MCF 10A (cell line): ENCODE results near the gene COL7A1. TPM values are rescaled to one million over a fixed set of nuclear protein-coding genes. Genes with fewer than 3 reads are reported as not detected.
"Not testable (repeated sequence)": the region's sequence is repeated elsewhere in the genome, so short reads cannot be mapped to it uniquely, and the experiment has no call there.

ENCODE experiments used
- BruUV-seq: library from RNA; stranded (reverse); fragments of 400-500 nt; replicated peaks from 2 replicates; lab custom pipeline; 2021; lab: Mats Ljungman, UMichigan
- CTCF ChIA-PET: fragments of 300-600 bp; sonication (Branson Sonifier 250); formaldehyde crosslinking; extraction: SDS; loops from one replicate; lab custom pipeline; 2021; ENCODE audit warnings: antibody characterized with exemption, inconsistent platforms; lab: Yijun Ruan, JAX
- POLR2A ChIA-PET: fragments of 300-600, 350-650 bp; sonication (Branson Sonifier 250); formaldehyde crosslinking; extraction: SDS; loops from one replicate; lab custom pipeline; 2020; ENCODE audit warnings: antibody characterized with exemption, inconsistent platforms; lab: Yijun Ruan, JAX
- DNase-seq: peaks from one replicate; pipeline ENCODE4 v3.0.0-alpha.2; 2018; ENCODE audit not compliant: unreplicated experiment
- H3K27ac Mint-ChIP-seq: one replicate; pipeline ENCODE4 v1.8.0; 2022; ENCODE audit warnings: mild to moderate bottlenecking, low read depth, mixed read lengths; ENCODE audit not compliant: unreplicated experiment
- H3K27me3 Mint-ChIP-seq: one replicate; pipeline ENCODE4 v1.8.0; 2022; ENCODE audit warnings: mixed read lengths; ENCODE audit not compliant: insufficient read depth, unreplicated experiment
- H3K36me3 Mint-ChIP-seq: one replicate; pipeline ENCODE4 v1.8.0; 2022; ENCODE audit warnings: mild to moderate bottlenecking, moderate library complexity, mixed read lengths; ENCODE audit not compliant: insufficient read depth, unreplicated experiment
- H3K4me1 Mint-ChIP-seq: one replicate; pipeline ENCODE4 v1.8.0; 2022; ENCODE audit warnings: mixed read lengths; ENCODE audit not compliant: insufficient read depth, unreplicated experiment
- H3K4me3 Mint-ChIP-seq: one replicate; pipeline ENCODE4 v1.8.0; 2022; ENCODE audit warnings: mild to moderate bottlenecking, moderate library complexity, mixed read lengths; ENCODE audit not compliant: unreplicated experiment
- H3K9me3 Mint-ChIP-seq: one replicate; pipeline ENCODE4 v1.8.0; 2022; ENCODE audit warnings: mixed read lengths; ENCODE audit not compliant: unreplicated experiment
- intact Hi-C: fragments of 100-400 bp; cut with micrococcal nuclease; formaldehyde crosslinking; loops from 2 replicates; pipeline ENCODE4 v1.14.1; 2022
- total RNA-seq: library from RNA; stranded (reverse); gene quantifications from 2 replicates; pipeline ENCODE4 v1.2.3, GENCODE V29; 2022
- TF ChIP-seq, protein P1 (sequence below): fragments of 200-600 bp; IDR thresholded peaks from one replicate; pipeline ENCODE4 v1.8.0; 2022; ENCODE audit warnings: antibody characterized with exemption, mild to moderate bottlenecking; ENCODE audit not compliant: unreplicated experiment

COL7A1 gene
- total RNA-seq, 1 experiment from 2014 or later: 60.5 TPM

GRCh38 chr3:48536116-48536515 lies 59.0 kb downstream of the COL7A1 start:
- no peaks in the 10 kb centered on the region for H3K27me3 Mint-ChIP-seq
- H3K36me3 Mint-ChIP-seq: peaks cover 21% of the 10 kb centered on the region
- H3K9me3 Mint-ChIP-seq: no peaks in the 10 kb centered on the region
- ChIA-PET POLR2A (no interaction called here), CTCF (interaction anchor here (0.6 to 1.9 kb wide), 4 partner anchors 8 to 100 kb away, joined by 3 to 9 read pairs (median 5); no protein-coding TSS in a partner anchor)
- H3K4me1 Mint-ChIP-seq: no peaks in the 10 kb centered on the region
- no peak for DNase-seq
- BruUV-seq: no TSS peak
- intact Hi-C loops: no loop called here
- no peak overlapping the region for H3K27ac Mint-ChIP-seq
- TF ChIP-seq, protein P1, sequence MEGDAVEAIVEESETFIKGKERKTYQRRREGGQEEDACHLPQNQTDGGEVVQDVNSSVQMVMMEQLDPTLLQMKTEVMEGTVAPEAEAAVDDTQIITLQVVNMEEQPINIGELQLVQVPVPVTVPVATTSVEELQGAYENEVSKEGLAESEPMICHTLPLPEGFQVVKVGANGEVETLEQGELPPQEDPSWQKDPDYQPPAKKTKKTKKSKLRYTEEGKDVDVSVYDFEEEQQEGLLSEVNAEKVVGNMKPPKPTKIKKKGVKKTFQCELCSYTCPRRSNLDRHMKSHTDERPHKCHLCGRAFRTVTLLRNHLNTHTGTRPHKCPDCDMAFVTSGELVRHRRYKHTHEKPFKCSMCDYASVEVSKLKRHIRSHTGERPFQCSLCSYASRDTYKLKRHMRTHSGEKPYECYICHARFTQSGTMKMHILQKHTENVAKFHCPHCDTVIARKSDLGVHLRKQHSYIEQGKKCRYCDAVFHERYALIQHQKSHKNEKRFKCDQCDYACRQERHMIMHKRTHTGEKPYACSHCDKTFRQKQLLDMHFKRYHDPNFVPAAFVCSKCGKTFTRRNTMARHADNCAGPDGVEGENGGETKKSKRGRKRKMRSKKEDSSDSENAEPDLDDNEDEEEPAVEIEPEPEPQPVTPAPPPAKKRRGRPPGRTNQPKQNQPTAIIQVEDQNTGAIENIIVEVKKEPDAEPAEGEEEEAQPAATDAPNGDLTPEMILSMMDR: no peak
- H3K4me3 Mint-ChIP-seq: no peak overlapping the region

GRCh38 chr3:48535578-48535977 lies 59.6 kb downstream of the COL7A1 start:
- CTCF ChIA-PET: interaction anchor here (0.6 to 1.9 kb wide), 3 partner anchors 11 to 66 kb away, joined by 3 to 9 read pairs (median 3); no protein-coding TSS in a partner anchor

GRCh38 chr3:48532977-48533337 lies 62.2 kb downstream of the COL7A1 start:
- Mint-ChIP-seq H3K27ac (no peak overlapping the region), H3K27me3 (no peaks in the 10 kb centered on the region), H3K9me3 (no peaks in the 10 kb centered on the region), H3K36me3 (peaks cover 22% of the 10 kb centered on the region), H3K4me3 (no peak overlapping the region), H3K4me1 (peaks cover 5% of the 10 kb centered on the region)
- ChIA-PET CTCF (interaction anchor here (1.0 to 2.3 kb wide), 2 partner anchors 15 to 97 kb away, joined by 4 to 11 read pairs; no protein-coding TSS in a partner anchor), POLR2A (interaction anchor here (1.1 to 1.8 kb wide), 3 partner anchors 9 to 25 kb away, joined by 4 to 5 read pairs (median 4); no protein-coding TSS in a partner anchor)
- no TSS peak for BruUV-seq
- TF ChIP-seq, protein P1: no peak
- DNase-seq: no peak
- intact Hi-C loops: no loop called here

More at GRCh38 chr3:48535578-48535977, 59.6 kb downstream of the COL7A1 start:
- peak; percentile 59 for DNase-seq
- no TSS peak for BruUV-seq
- POLR2A ChIA-PET: no interaction called here
- no peaks in the 10 kb centered on the region for H3K4me1 Mint-ChIP-seq
- peaks cover 21% of the 10 kb centered on the region for H3K36me3 Mint-ChIP-seq
- H3K27ac Mint-ChIP-seq: peak overlapping the region; percentile 61
- intact Hi-C loops: no loop called here
- H3K4me3 Mint-ChIP-seq: no peak overlapping the region
- TF ChIP-seq, protein P1: no peak
- H3K9me3 Mint-ChIP-seq: no peaks in the 10 kb centered on the region
- H3K27me3 Mint-ChIP-seq: no peaks in the 10 kb centered on the region

DNA sequence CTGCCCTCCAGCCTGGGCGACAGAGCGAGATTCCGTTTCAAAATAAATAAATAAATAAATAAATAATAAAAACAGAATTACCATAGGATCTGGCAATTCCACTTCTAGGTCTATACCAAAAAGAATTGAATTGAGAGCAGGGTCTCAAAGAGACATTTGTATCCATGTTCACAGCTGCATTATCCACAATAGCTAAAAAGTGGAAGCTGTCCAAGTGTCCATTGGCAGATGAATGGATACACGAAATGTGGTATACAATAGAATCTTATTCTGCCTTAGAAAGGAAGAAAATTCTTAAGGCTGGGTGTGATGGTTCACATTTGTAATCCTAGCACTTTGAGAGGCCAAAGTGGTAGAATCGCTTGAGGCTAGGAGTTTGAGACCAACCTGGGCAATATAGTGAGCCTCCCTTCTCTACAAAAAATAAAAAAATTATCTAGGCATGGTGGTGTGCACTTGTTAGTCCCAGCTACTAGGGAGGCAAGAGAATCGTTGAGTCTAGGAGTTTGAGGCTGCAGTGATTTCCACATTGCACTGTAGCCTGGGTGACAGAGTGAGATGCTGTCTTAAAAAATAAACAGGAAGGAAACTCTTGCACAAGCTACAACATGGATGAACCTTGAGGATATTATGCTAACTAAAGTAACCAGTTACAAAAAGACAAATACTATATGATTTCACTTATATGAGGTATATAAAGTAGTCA lies 62.7 kb downstream of the COL7A1 start:
- BruUV-seq: no TSS peak
- Mint-ChIP-seq H3K36me3 (peaks cover 16% of the 10 kb centered on the region), H3K9me3 (no peaks in the 10 kb centered on the region), H3K27me3 (no peaks in the 10 kb centered on the region), H3K27ac (no peak overlapping the region), H3K4me1 (peaks cover 5% of the 10 kb centered on the region), H3K4me3 (no peak overlapping the region)
- ChIA-PET CTCF (interaction anchor here (0.7 to 2.3 kb wide), 5 partner anchors 8 to 97 kb away, joined by 3 to 11 read pairs (median 3); no protein-coding TSS in a partner anchor), POLR2A (interaction anchor here (1.6 to 1.8 kb wide), 2 partner anchors 9 to 25 kb away, joined by 4 to 5 read pairs; no protein-coding TSS in a partner anchor)
- intact Hi-C loops: no loop called here
- no peak for DNase-seq
- TF ChIP-seq, protein P1: no peak

GRCh38 chr3:48530701-48531100 lies 64.4 kb downstream of the COL7A1 start:
- H3K27me3 Mint-ChIP-seq, H3K27ac Mint-ChIP-seq, DNase-seq, H3K4me1 Mint-ChIP-seq, H3K4me3 Mint-ChIP-seq, intact Hi-C loops, BruUV-seq, H3K9me3 Mint-ChIP-seq: not testable (repeated sequence)
- peaks cover 25% of the 10 kb centered on the region for H3K36me3 Mint-ChIP-seq
- ChIA-PET POLR2A (interaction anchor here (1.1 to 1.2 kb wide), 2 partner anchors 11 to 91 kb away, joined by 3 to 5 read pairs; partner anchors contain the start of gene CCDC51), CTCF (interaction anchor here (0.7 to 1.1 kb wide), 2 partner anchors 19 to 78 kb away, joined by 3 read pairs; partner anchors contain the start of gene UQCRC1)
